ENCODE measurements around the gene TSPAN2. TPM values are rescaled to one million over a fixed set of nuclear protein-coding genes. Genes with fewer than 3 reads are reported as not detected.

The TSPAN2 gene
- total RNA-seq, 1 donor from 2014 or later: 10.9 TPM

GRCh38 chr1:115130786-115131185, 41.5 kb upstream of the TSPAN2 start:
- Histone ChIP-seq H3K27me3 (no peaks in the 10 kb centered on the region), H3K9me3 (no peaks in the 10 kb centered on the region), H3K4me3 (no peak overlapping the region), H3K4me1 (peaks cover 12 to 35% of the 10 kb centered on the region in 2 donors), H3K27ac (peak overlapping the region; percentile 92 to 97), H3K36me3 (no peaks in the 10 kb centered on the region)
- no peak for DNase-seq (ENCODE audit: low spot score in 2 of 2)
- no peak for TF ChIP-seq CTCF (IDR thresholded peaks at IDR 0.05)
- intact Hi-C loops (cut with DNase I): loop anchor here (5.0 to 10.0 kb wide), 4 partner anchors 63 to 1374 kb away; partner anchors contain the start of genes SIKE1 and SLC22A15

- peaks cover 0 to 6% of the 10 kb centered on the region in 2 donors for H3K9me3 ChIP-seq
- no peaks in the 10 kb centered on the region for H3K27me3 ChIP-seq
- no peaks in the 10 kb centered on the region for H3K36me3 ChIP-seq
- no peak for TF ChIP-seq CTCF (IDR thresholded peaks at IDR 0.05)
- no peak for DNase-seq (ENCODE audit: low spot score in 2 of 2)
- intact Hi-C loops (cut with DNase I): no loop called here
- H3K27ac ChIP-seq: peak overlapping the region; percentile 92 to 97
- no peak overlapping the region for H3K4me3 ChIP-seq
- H3K4me1 ChIP-seq: peaks cover 7 to 23% of the 10 kb centered on the region in 2 donors
Observed at GRCh38 chr1:115129071-115129640, 39.9 kb upstream of the TSPAN2 start.

GRCh38 chr1:115127539-115127938, 38.2 kb upstream of the TSPAN2 start:
- H3K36me3 ChIP-seq: no peaks in the 10 kb centered on the region
- no peak overlapping the region for H3K4me3 ChIP-seq
- intact Hi-C loops (cut with DNase I): no loop called here
- no peak for TF ChIP-seq CTCF (IDR thresholded peaks at IDR 0.05)
- H3K27me3 ChIP-seq: no peaks in the 10 kb centered on the region
- H3K4me1 ChIP-seq: peaks cover 0 to 8% of the 10 kb centered on the region in 2 donors
- no peak for DNase-seq (ENCODE audit: low spot score in 2 of 2)
- peaks cover 0 to 8% of the 10 kb centered on the region in 2 donors for H3K9me3 ChIP-seq
- no peak overlapping the region for H3K27ac ChIP-seq

GRCh38 chr1:115126516-115126915, 37.2 kb upstream of the TSPAN2 start:
- Histone ChIP-seq H3K27me3 (no peaks in the 10 kb centered on the region), H3K4me1 (peaks cover 0 to 8% of the 10 kb centered on the region in 2 donors), H3K27ac (no peak overlapping the region), H3K36me3 (no peaks in the 10 kb centered on the region), H3K4me3 (no peak overlapping the region), H3K9me3 (peaks cover 0 to 8% of the 10 kb centered on the region in 2 donors)
- intact Hi-C loops (cut with DNase I): no loop called here
- DNase-seq (ENCODE audit: low spot score in 2 of 2): no peak
- TF ChIP-seq CTCF (IDR thresholded peaks at IDR 0.05): no peak

- Histone ChIP-seq H3K27me3 (no peaks in the 10 kb centered on the region), H3K4me1 (no peaks in the 10 kb centered on the region), H3K4me3 (no peak overlapping the region), H3K27ac (no peak overlapping the region), H3K36me3 (no peaks in the 10 kb centered on the region), H3K9me3 (peaks cover 0 to 8% of the 10 kb centered on the region in 2 donors)
- DNase-seq (ENCODE audit: low spot score in 2 of 2): no peak
- no peak for TF ChIP-seq CTCF (IDR thresholded peaks at IDR 0.05)
- intact Hi-C loops (cut with DNase I): no loop called here
Observed at GRCh38 chr1:115123116-115123515, 33.8 kb upstream of the TSPAN2 start.

Measured in ascending aorta (tissue), 2 donors.